ENCODE data around the gene LRRC3B. TPM values are rescaled to one million over a fixed set of nuclear protein-coding genes. Genes with fewer than 3 reads are reported as not detected.

LRRC3B gene
- total RNA-seq, 4 donors from 2014 or later = 0.31 to 3.1 (median 1.7) TPM

- Histone ChIP-seq H3K27me3 (no peaks in the 10 kb centered on the region), H3K4me3 (no peak overlapping the region), H3K4me1 (peaks cover 0 to 7% (median 0%) of the 10 kb centered on the region in 3 donors), H3K27ac (peak overlapping the region in 1 of 4 donors; percentile 20), H3K9me3 (no peaks in the 10 kb centered on the region), H3K36me3 (no peaks in the 10 kb centered on the region)
- TF ChIP-seq EP300 (IDR thresholded peaks at IDR 0.05) (no peak), POLR2A (IDR thresholded peaks at IDR 0.05) (no peak), POLR2AphosphoS5 (IDR thresholded peaks at IDR 0.05) (no peak)
- TF ChIP-seq, protein P1, sequence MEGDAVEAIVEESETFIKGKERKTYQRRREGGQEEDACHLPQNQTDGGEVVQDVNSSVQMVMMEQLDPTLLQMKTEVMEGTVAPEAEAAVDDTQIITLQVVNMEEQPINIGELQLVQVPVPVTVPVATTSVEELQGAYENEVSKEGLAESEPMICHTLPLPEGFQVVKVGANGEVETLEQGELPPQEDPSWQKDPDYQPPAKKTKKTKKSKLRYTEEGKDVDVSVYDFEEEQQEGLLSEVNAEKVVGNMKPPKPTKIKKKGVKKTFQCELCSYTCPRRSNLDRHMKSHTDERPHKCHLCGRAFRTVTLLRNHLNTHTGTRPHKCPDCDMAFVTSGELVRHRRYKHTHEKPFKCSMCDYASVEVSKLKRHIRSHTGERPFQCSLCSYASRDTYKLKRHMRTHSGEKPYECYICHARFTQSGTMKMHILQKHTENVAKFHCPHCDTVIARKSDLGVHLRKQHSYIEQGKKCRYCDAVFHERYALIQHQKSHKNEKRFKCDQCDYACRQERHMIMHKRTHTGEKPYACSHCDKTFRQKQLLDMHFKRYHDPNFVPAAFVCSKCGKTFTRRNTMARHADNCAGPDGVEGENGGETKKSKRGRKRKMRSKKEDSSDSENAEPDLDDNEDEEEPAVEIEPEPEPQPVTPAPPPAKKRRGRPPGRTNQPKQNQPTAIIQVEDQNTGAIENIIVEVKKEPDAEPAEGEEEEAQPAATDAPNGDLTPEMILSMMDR (IDR thresholded peaks at IDR 0.05) = no peak
- ATAC-seq = no peak
- WGBS, 2 donors (ENCODE audit: low coverage in 1 of 2) = 46 to 51% methylated on average over 8 of the region's 8 CpGs
These were observed 8.4 kb upstream of the LRRC3B start for GRCh38 chr3:26614006-26614685.

DNA sequence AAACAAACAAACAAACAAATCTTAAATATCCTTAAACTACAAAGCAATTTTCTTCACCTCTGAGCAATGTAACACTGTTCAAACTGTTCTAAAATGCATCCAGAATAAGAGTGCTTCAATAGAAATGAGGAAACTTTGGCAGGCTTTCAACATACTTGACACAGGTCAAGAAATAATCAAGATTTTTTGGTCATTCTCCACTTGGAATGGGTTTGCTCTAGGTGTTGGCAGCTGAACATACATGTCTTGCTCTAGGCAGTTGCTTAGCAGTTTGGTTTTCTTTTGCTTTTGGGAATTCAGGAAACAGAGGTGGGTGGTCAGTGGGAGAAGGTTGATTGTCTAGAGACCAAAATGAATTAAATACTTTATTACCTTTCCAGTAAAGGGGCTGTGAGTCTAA lies 1.4 kb upstream of the LRRC3B start:
- H3K27ac ChIP-seq = peak overlapping the region in 1 of 4 donors; percentile 72
- TF ChIP-seq, protein P1 (IDR thresholded peaks at IDR 0.05) = no peak
- TF ChIP-seq POLR2AphosphoS5 (IDR thresholded peaks at IDR 0.05) = no peak
- TF ChIP-seq POLR2A (IDR thresholded peaks at IDR 0.05) = no peak
- no peak for TF ChIP-seq EP300 (IDR thresholded peaks at IDR 0.05)
- no peaks in the 10 kb centered on the region for H3K36me3 ChIP-seq

GRCh38 chr3:26621906-26622620 lies 509 bp upstream of the LRRC3B start:
- no peaks in the 10 kb centered on the region for H3K9me3 ChIP-seq
- peak overlapping the region; percentile 1 to 63 for H3K4me3 ChIP-seq
- ATAC-seq = no peak
- peak overlapping the region in 1 of 4 donors; percentile 72 for H3K27ac ChIP-seq
- H3K4me1 ChIP-seq = peaks cover 0 to 28% (median 7%) of the 10 kb centered on the region in 3 donors
- no peaks in the 10 kb centered on the region for H3K36me3 ChIP-seq
- WGBS, 2 donors (ENCODE audit: low coverage in 1 of 2) = 20 to 27% methylated on average over 17 to 23 of the region's 25 CpGs
- peaks cover 33% of the 10 kb centered on the region for H3K27me3 ChIP-seq
- TF ChIP-seq, protein P1 (IDR thresholded peaks at IDR 0.05) = no peak
- no peak for TF ChIP-seq POLR2AphosphoS5 (IDR thresholded peaks at IDR 0.05)
- TF ChIP-seq POLR2A (IDR thresholded peaks at IDR 0.05) = no peak
- no peak for TF ChIP-seq EP300 (IDR thresholded peaks at IDR 0.05)

More for the DNA sequence above, 1.4 kb upstream of the LRRC3B start:
- no peak for ATAC-seq
- Histone ChIP-seq H3K27me3 (peaks cover 33% of the 10 kb centered on the region), H3K4me3 (no peak overlapping the region), H3K9me3 (no peaks in the 10 kb centered on the region), H3K4me1 (peaks cover 0 to 28% (median 7%) of the 10 kb centered on the region in 3 donors)

GRCh38 chr3:26623419-26624208 lies 1.0 kb downstream of the LRRC3B start:
- no peaks in the 10 kb centered on the region for H3K9me3 ChIP-seq
- ATAC-seq = no peak
- peak overlapping the region in 1 of 2 donors; percentile 63 for H3K4me3 ChIP-seq
- peak overlapping the region in 1 of 4 donors; percentile 72 for H3K27ac ChIP-seq
- no peak for TF ChIP-seq EP300 (IDR thresholded peaks at IDR 0.05)
- TF ChIP-seq, protein P1 (IDR thresholded peaks at IDR 0.05) = no peak
- no peak for TF ChIP-seq POLR2A (IDR thresholded peaks at IDR 0.05)
- no peak for TF ChIP-seq POLR2AphosphoS5 (IDR thresholded peaks at IDR 0.05)
- 0 to 1% methylated on average over 6 to 17 of the region's 33 CpGs for WGBS, 2 donors (ENCODE audit: low coverage in 1 of 2)
- no peaks in the 10 kb centered on the region for H3K36me3 ChIP-seq
- peaks cover 0 to 28% (median 7%) of the 10 kb centered on the region in 3 donors for H3K4me1 ChIP-seq
- H3K27me3 ChIP-seq = peaks cover 33% of the 10 kb centered on the region
